ENCODE measurements around the gene TAF1C. TPM values are rescaled to one million over a fixed set of nuclear protein-coding genes. Genes with fewer than 3 reads are reported as not detected.

Gene TAF1C
- total RNA-seq, 1 experiment from 2014 or later, result 78.5 TPM

DNA sequence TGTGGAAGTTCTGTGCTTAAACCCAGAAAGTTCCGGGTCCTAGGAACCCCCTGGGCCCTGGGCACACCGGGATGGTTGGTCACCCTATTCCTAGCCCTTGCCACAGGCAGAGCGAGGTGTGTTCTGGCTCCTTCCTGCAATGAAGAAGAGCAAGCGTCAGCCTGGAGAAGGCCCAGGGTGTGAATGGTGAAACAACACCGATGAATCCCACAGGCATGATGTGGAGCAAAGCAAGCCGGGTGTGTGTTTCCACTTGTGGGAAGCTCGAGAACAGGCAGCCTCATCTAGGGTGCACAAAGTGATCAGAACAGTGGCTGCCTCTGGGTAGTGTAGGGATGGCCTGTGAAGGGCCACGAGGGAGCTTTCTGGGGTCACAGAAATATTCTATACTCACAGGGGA, 39.2 kb upstream of the TAF1C start:
- no TSS peak for BruUV-seq (replicated peaks)

DNA sequence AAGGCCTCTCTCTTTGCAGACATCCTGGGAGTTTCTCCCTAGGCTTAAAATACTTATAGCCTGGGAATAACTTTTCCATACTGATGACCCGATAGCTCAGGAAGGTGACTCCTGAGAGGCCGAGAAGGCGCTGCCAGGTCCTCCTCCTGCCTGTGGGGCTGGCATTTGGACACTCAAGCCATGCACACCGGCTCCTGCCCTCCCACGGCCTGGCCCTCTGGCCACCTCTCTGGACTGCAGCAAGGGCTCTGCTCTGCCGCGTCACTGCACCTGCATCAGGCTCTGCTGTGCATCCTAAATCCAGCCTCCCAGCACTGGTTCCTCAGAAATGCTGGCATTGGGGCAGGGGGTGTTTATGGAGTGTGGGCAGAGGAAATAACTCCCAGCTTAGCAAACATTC, 38.7 kb upstream of the TAF1C start:
- Mint-ChIP-seq H3K4me3 (ENCODE audit: low read depth, unreplicated experiment) (no peak overlapping the region), H3K27ac (ENCODE audit: unreplicated experiment) (no peak overlapping the region), H3K9me3 (ENCODE audit: low read depth, unreplicated experiment) (no peaks in the 10 kb centered on the region), H3K27me3 (ENCODE audit: unreplicated experiment) (peaks cover 25% of the 10 kb centered on the region), H3K36me3 (ENCODE audit: insufficient read depth, unreplicated experiment) (no peaks in the 10 kb centered on the region), H3K4me1 (ENCODE audit: low read depth, unreplicated experiment) (peaks cover 9% of the 10 kb centered on the region)
- CTCF ChIA-PET, result no interaction called here
- intact Hi-C loops (cut with micrococcal nuclease; ENCODE audit: unreplicated experiment), result no loop called here
- DNase-seq, result no peak
- TF ChIP-seq, protein P1, sequence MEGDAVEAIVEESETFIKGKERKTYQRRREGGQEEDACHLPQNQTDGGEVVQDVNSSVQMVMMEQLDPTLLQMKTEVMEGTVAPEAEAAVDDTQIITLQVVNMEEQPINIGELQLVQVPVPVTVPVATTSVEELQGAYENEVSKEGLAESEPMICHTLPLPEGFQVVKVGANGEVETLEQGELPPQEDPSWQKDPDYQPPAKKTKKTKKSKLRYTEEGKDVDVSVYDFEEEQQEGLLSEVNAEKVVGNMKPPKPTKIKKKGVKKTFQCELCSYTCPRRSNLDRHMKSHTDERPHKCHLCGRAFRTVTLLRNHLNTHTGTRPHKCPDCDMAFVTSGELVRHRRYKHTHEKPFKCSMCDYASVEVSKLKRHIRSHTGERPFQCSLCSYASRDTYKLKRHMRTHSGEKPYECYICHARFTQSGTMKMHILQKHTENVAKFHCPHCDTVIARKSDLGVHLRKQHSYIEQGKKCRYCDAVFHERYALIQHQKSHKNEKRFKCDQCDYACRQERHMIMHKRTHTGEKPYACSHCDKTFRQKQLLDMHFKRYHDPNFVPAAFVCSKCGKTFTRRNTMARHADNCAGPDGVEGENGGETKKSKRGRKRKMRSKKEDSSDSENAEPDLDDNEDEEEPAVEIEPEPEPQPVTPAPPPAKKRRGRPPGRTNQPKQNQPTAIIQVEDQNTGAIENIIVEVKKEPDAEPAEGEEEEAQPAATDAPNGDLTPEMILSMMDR (IDR thresholded peaks at IDR 0.05; ENCODE audit: unreplicated experiment), result no peak
- no TSS peak for BruUV-seq (replicated peaks)

More for the DNA sequence above, 39.2 kb upstream of the TAF1C start:
- Mint-ChIP-seq H3K4me3 (ENCODE audit: low read depth, unreplicated experiment) (no peak overlapping the region), H3K27me3 (ENCODE audit: unreplicated experiment) (peaks cover 25% of the 10 kb centered on the region), H3K27ac (ENCODE audit: unreplicated experiment) (no peak overlapping the region), H3K36me3 (ENCODE audit: insufficient read depth, unreplicated experiment) (no peaks in the 10 kb centered on the region), H3K9me3 (ENCODE audit: low read depth, unreplicated experiment) (no peaks in the 10 kb centered on the region), H3K4me1 (ENCODE audit: low read depth, unreplicated experiment) (peaks cover 9% of the 10 kb centered on the region)
- TF ChIP-seq, protein P1 (IDR thresholded peaks at IDR 0.05; ENCODE audit: unreplicated experiment), result no peak
- CTCF ChIA-PET, result no interaction called here
- DNase-seq, result no peak
- intact Hi-C loops (cut with micrococcal nuclease; ENCODE audit: unreplicated experiment), result no loop called here

DNA sequence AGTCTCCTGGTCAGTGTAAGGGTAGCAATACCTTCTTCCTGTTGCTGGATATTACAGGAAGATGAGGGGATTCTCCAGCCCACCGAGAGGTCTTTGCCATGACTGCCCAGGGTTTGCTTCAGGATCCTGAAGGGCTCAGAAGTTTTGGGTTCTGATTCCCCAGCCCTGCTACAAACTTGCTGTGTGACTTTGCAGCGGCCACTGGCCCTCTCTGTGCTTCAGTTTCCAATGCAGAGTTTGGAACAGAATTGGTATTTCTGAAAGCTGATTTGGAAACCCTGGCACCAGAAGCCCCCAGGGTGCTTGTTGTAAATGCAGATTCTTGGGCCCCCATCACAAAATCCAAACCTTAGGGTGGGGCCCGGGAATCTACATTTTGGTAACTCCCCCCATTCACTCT, 38.3 kb upstream of the TAF1C start:
- no peaks in the 10 kb centered on the region for H3K36me3 Mint-ChIP-seq (ENCODE audit: insufficient read depth, unreplicated experiment)
- TF ChIP-seq, protein P1 (IDR thresholded peaks at IDR 0.05; ENCODE audit: unreplicated experiment), result no peak
- BruUV-seq (replicated peaks), result no TSS peak
- intact Hi-C loops (cut with micrococcal nuclease; ENCODE audit: unreplicated experiment), result no loop called here
- no peak overlapping the region for H3K4me3 Mint-ChIP-seq (ENCODE audit: low read depth, unreplicated experiment)
- H3K9me3 Mint-ChIP-seq (ENCODE audit: low read depth, unreplicated experiment), result no peaks in the 10 kb centered on the region
- peaks cover 9% of the 10 kb centered on the region for H3K4me1 Mint-ChIP-seq (ENCODE audit: low read depth, unreplicated experiment)
- DNase-seq, result no peak
- CTCF ChIA-PET, result no interaction called here
- H3K27me3 Mint-ChIP-seq (ENCODE audit: unreplicated experiment), result peaks cover 27% of the 10 kb centered on the region
- no peak overlapping the region for H3K27ac Mint-ChIP-seq (ENCODE audit: unreplicated experiment)

DNA sequence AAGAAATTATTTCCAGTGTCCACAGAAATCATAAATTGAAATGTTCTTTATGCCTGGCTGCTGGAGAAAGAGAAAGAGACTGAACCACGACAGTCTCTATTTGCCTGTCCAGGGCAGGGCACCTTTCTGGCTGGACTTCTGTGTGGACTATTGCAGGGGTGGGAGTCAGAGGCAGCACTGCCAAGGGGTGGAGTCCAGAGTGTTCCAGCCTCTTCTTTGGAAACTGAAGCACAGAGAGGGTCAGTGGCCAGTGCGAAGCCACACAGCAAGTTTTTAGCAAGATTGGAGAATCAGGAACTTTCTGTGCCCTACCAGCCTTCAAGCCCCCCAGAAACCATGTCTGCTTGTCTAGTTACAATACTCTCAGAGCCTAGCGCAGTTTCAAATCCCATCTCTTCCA, 37.7 kb upstream of the TAF1C start:
- Mint-ChIP-seq H3K9me3 (ENCODE audit: low read depth, unreplicated experiment) (no peaks in the 10 kb centered on the region), H3K4me1 (ENCODE audit: low read depth, unreplicated experiment) (peaks cover 9% of the 10 kb centered on the region), H3K36me3 (ENCODE audit: insufficient read depth, unreplicated experiment) (no peaks in the 10 kb centered on the region), H3K4me3 (ENCODE audit: low read depth, unreplicated experiment) (no peak overlapping the region), H3K27ac (ENCODE audit: unreplicated experiment) (no peak overlapping the region), H3K27me3 (ENCODE audit: unreplicated experiment) (peaks cover 28% of the 10 kb centered on the region)
- DNase-seq, result no peak
- BruUV-seq (replicated peaks), result no TSS peak
- TF ChIP-seq, protein P1 (IDR thresholded peaks at IDR 0.05; ENCODE audit: unreplicated experiment), result no peak
- intact Hi-C loops (cut with micrococcal nuclease; ENCODE audit: unreplicated experiment), result no loop called here
- CTCF ChIA-PET, result no interaction called here
